ENCODE measurements around the gene SPAG9. TPM values are rescaled to one million over a fixed set of nuclear protein-coding genes. Genes with fewer than 3 reads are reported as not detected.

Gene SPAG9
- total and polyA plus RNA-seq, 2 experiments from 2014 or later: 13.7 to 45.0 TPM

- H3K27ac Mint-ChIP-seq: peak overlapping the region; percentile 72
Measured at GRCh38 chr17:51115179-51115578, 5.5 kb downstream of the SPAG9 start.

More at GRCh38 chr17:51115179-51115578, 5.5 kb downstream of the SPAG9 start:
- Histone ChIP-seq H3K27ac (ENCODE audit: low read depth) (no peak overlapping the region), H3K4me3 (no peak overlapping the region), H3K4me1 (ENCODE audit: insufficient read depth) (peaks cover 15% of the 10 kb centered on the region), H3K27me3 (ENCODE audit: insufficient read depth) (no peaks in the 10 kb centered on the region), H3K4me2 (no peak overlapping the region), H4K20me1 (replicated peaks; ENCODE audit: insufficient read depth) (peaks cover 32% of the 10 kb centered on the region), H3K79me2 (replicated peaks; ENCODE audit: insufficient read depth) (peaks cover 95% of the 10 kb centered on the region), H2AFZ (no peak overlapping the region), H3F3A (replicated peaks; ENCODE audit: low read depth) (no peaks in the 10 kb centered on the region), H3K9me2 (ENCODE audit: insufficient read depth) (no peaks in the 10 kb centered on the region), H3K36me3 (ENCODE audit: insufficient read depth) (no peaks in the 10 kb centered on the region)
- Mint-ChIP-seq H3K36me3 (ENCODE audit: low read depth) (no peaks in the 10 kb centered on the region), H3K4me3 (no peak overlapping the region), H3K9me3 (no peaks in the 10 kb centered on the region), H3K27me3 (ENCODE audit: insufficient read depth, low read depth, poor library complexity) (peaks cover 1% of the 10 kb centered on the region), H3K4me1 (peaks cover 10% of the 10 kb centered on the region)
- TF ChIP-seq ZNF331 (CRISPR knock-in tag; IDR thresholded peaks at IDR 0.05; ENCODE audit: low read depth): no peak
- no peak for TF ChIP-seq REST (IDR thresholded peaks at IDR 0.05; ENCODE audit: unreplicated experiment)
- TF ChIP-seq NANOG (IDR thresholded peaks at IDR 0.05; ENCODE audit: borderline replicate concordance): no peak
- TF ChIP-seq ZNF114 (CRISPR knock-in tag; IDR thresholded peaks at IDR 0.05): no peak
- no peak for TF ChIP-seq EZH2 (IDR thresholded peaks at IDR 0.05; ENCODE audit: low read depth, unreplicated experiment)
- no peak for TF ChIP-seq POLR2AphosphoS5 (IDR thresholded peaks at IDR 0.05; ENCODE audit: low read depth)
- TF ChIP-seq STAT1 (IDR thresholded peaks at IDR 0.05; ENCODE audit: unreplicated experiment): no peak
- TF ChIP-seq CREB1 (CRISPR knock-in tag; IDR thresholded peaks at IDR 0.05; ENCODE audit: low read depth): no peak
- no peak for TF ChIP-seq CTCF (conservative IDR thresholded peaks at IDR 0.05; ENCODE audit: low read depth in 2 of 2)
- no peak for TF ChIP-seq ZNF462 (CRISPR knock-in tag; IDR thresholded peaks at IDR 0.05)
- no peak for TF ChIP-seq EZH2phosphoT487 (IDR thresholded peaks at IDR 0.05; ENCODE audit: unreplicated experiment)
- no peak for TF ChIP-seq JUNB (IDR thresholded peaks at IDR 0.05; ENCODE audit: unreplicated experiment)
- TF ChIP-seq ETS1 (IDR thresholded peaks at IDR 0.05): no peak
- ATAC-seq (no peak), DNase-seq (ENCODE audit: low spot score) (no peak)
